Liver (tissue), 9 donors: ENCODE measurements around the gene CRELD2. TPM values are rescaled to one million over a fixed set of nuclear protein-coding genes. Genes with fewer than 3 reads are reported as not detected.

ENCODE experiments used
- DNase-seq: peaks from one replicate; pipeline ENCODE4 v3.0.0-alpha.2; 2017; ENCODE audit warnings: low spot score
- H3K27ac ChIP-seq, 2 donors: one replicate each; pipeline ENCODE4 v1.7.0; 2013; ENCODE audit warnings: inconsistent platforms in 2 of 2, low read length in 2 of 2, control low read depth in 1 of 2, low read depth in 1 of 2, mild to moderate bottlenecking in 1 of 2
- H3K27me3 ChIP-seq, 4 donors: one replicate each; pipeline versions ENCODE4 v1.6.1 to v1.7.0; 2013; ENCODE audit warnings: low read length in 3 of 4, inconsistent platforms in 1 of 4, mild to moderate bottlenecking in 1 of 4, moderate library complexity in 1 of 4; ENCODE audit not compliant: control insufficient read depth in 4 of 4, insufficient read depth in 4 of 4
- H3K36me3 ChIP-seq, 4 donors: one replicate each; pipeline versions ENCODE4 v1.6.1 to v1.7.0; 2013; ENCODE audit warnings: low read length in 3 of 4, mild to moderate bottlenecking in 3 of 4, low read depth in 1 of 4, moderate library complexity in 1 of 4; ENCODE audit not compliant: control insufficient read depth in 4 of 4, insufficient read depth in 3 of 4
- H3K4me1 ChIP-seq, 4 donors: one replicate each; pipeline versions ENCODE4 v1.6.1 to v1.7.0; 2013; ENCODE audit warnings: low read length in 3 of 4, mild to moderate bottlenecking in 3 of 4, moderate library complexity in 1 of 4; ENCODE audit not compliant: control insufficient read depth in 4 of 4, insufficient read depth in 4 of 4
- H3K4me3 ChIP-seq, 3 donors: one replicate each; pipeline versions ENCODE4 v1.6.1 to v1.7.0; 2013; ENCODE audit warnings: low read length in 3 of 3, control low read depth in 1 of 3, low read depth in 1 of 3, mild to moderate bottlenecking in 1 of 3
- H3K9ac ChIP-seq, 2 donors: one replicate each; pipeline ENCODE4 v1.7.0; 2013; ENCODE audit warnings: low read length in 2 of 2, mild to moderate bottlenecking in 2 of 2, moderate library complexity in 2 of 2, control low read depth in 1 of 2, low read depth in 1 of 2
- H3K9me3 ChIP-seq, 4 donors: one replicate each; pipeline versions ENCODE4 v1.6.1 to v1.7.0; 2013; ENCODE audit warnings: low read length in 3 of 4; ENCODE audit not compliant: control insufficient read depth in 4 of 4
- ATF3 ChIP-seq: IDR thresholded peaks from 2 replicates; pipeline ENCODE4 v1.6.1; 2016; ENCODE audit warnings: antibody characterized with exemption
- EGR1 ChIP-seq, 2 donors: IDR thresholded peaks; 2 replicates each; pipeline ENCODE4 v1.6.1; 2016 to 2018; ENCODE audit warnings: antibody characterized with exemption in 2 of 2, low read depth in 2 of 2
- FOXA1 ChIP-seq: IDR thresholded peaks from 2 replicates; pipeline ENCODE4 v1.6.1; 2016; ENCODE audit warnings: antibody characterized with exemption
- FOXA2 ChIP-seq: IDR thresholded peaks from 2 replicates; pipeline ENCODE4 v1.6.1; 2016; ENCODE audit warnings: antibody characterized with exemption
- GABPA ChIP-seq, 2 donors: IDR thresholded peaks in 1 of 2; conservative IDR thresholded peaks in 1 of 2; 2 replicates each; pipeline ENCODE4 v1.6.1; 2016; ENCODE audit warnings: antibody characterized with exemption in 2 of 2, mild to moderate bottlenecking in 1 of 2, moderate library complexity in 1 of 2
- HNF4A ChIP-seq, 2 donors: conservative IDR thresholded peaks; 2 replicates each; pipeline ENCODE4 v1.6.1; 2016; ENCODE audit warnings: antibody characterized with exemption in 2 of 2, mild to moderate bottlenecking in 2 of 2
- HNF4G ChIP-seq: IDR thresholded peaks from 2 replicates; pipeline ENCODE4 v1.6.1; 2016; ENCODE audit warnings: antibody characterized with exemption
- JUND ChIP-seq, 2 donors: IDR thresholded peaks; 2 replicates each; pipeline ENCODE4 v1.6.1; 2016; ENCODE audit warnings: antibody characterized with exemption in 2 of 2
- MAX ChIP-seq: IDR thresholded peaks from 2 replicates; pipeline ENCODE4 v1.6.1; 2016; ENCODE audit warnings: antibody characterized with exemption
- NR2F2 ChIP-seq: IDR thresholded peaks from 2 replicates; pipeline ENCODE4 v1.6.1; 2016; ENCODE audit warnings: antibody characterized with exemption
- RAD21 ChIP-seq, 2 donors: IDR thresholded peaks; 2 replicates each; pipeline ENCODE4 v1.6.1; 2016; ENCODE audit warnings: antibody characterized with exemption in 2 of 2, mild to moderate bottlenecking in 2 of 2
- RXRA ChIP-seq, 2 donors: IDR thresholded peaks; 2 replicates each; pipeline ENCODE4 v1.6.1; 2017 to 2018; ENCODE audit warnings: antibody characterized with exemption in 2 of 2, mild to moderate bottlenecking in 1 of 2
- SP1 ChIP-seq: IDR thresholded peaks from 2 replicates; pipeline ENCODE4 v1.6.1; 2018; ENCODE audit warnings: antibody characterized with exemption, mild to moderate bottlenecking
- TAF1 ChIP-seq: conservative IDR thresholded peaks from 2 replicates; pipeline ENCODE4 v1.6.1; 2016; ENCODE audit warnings: antibody characterized with exemption, mild to moderate bottlenecking
- YY1 ChIP-seq: IDR thresholded peaks from 2 replicates; pipeline ENCODE4 v1.6.1; 2016; ENCODE audit warnings: antibody characterized with exemption, mild to moderate bottlenecking
- ZBTB33 ChIP-seq: IDR thresholded peaks from 2 replicates; pipeline ENCODE4 v1.6.1; 2016; ENCODE audit warnings: antibody characterized with exemption
- WGBS: extraction: QIAGEN DNeasy Blood & Tissue Kit; methylation state at CpG from one replicate; pipeline ENCODE4 v1.1.7; 2013; 5-methylcytosine and 5-hydroxymethylcytosine counted together
- polyA plus RNA-seq, 2 donors: library from polyadenylated mRNA; stranded (reverse) in 1 of 2; unstranded in 1 of 2; fragments of 200-250 nt in 1 of 2; fragments of >200 nt in 1 of 2; fragmentation: Nextera tagmentation in 1 of 2; extraction: Ambion mirVana in 1 of 2; gene quantifications; one replicate each; pipeline versions ENCODE4 v1.2.1 to v1.2.3, GENCODE V29; 2013 to 2015
- total RNA-seq, 2 donors: library from RNA; depleted of rRNA; stranded (reverse); fragments of >200 nt; gene quantifications; one replicate each; pipeline ENCODE4 v1.2.3, GENCODE V29; 2014
- TF ChIP-seq, protein P1 (sequence below): IDR thresholded peaks from 2 replicates; pipeline ENCODE4 v1.6.1; 2016; ENCODE audit warnings: antibody characterized with exemption, mild to moderate bottlenecking
- TF ChIP-seq, protein P2 (sequence below): fragments of 150-350 bp; IDR thresholded peaks from 2 replicates; pipeline ENCODE4 v1.5.1; 2017; ENCODE audit warnings: improper control_type of control experiment, low read depth, low read length; ENCODE audit not compliant: missing input control
- donor health status: healthy.
- donor health status: healthy.
- donor health status: healthy.
- donor health status: healthy.
- donor health status: healthy.

CRELD2 gene
- total and polyA plus RNA-seq, 4 donors, result 17.2 to 98.1 (median 57.1) TPM

- WGBS, result 99% methylated on average over 2 of the region's 2 CpGs
- peaks cover 2 to 30% (median 13%) of the 10 kb centered on the region in 4 donors for H3K36me3 ChIP-seq
- H3K9ac ChIP-seq, result no peak overlapping the region
- peaks cover 0 to 3% (median 0%) of the 10 kb centered on the region in 4 donors for H3K9me3 ChIP-seq
- H3K4me3 ChIP-seq, result no peak overlapping the region
- H3K27ac ChIP-seq, result no peak overlapping the region
- H3K27me3 ChIP-seq, result no peaks in the 10 kb centered on the region
- DNase-seq, result no peak
- TF ChIP-seq TAF1 (no peak), YY1 (no peak), MAX (no peak), ZBTB33 (no peak), HNF4A (conservative IDR thresholded peaks at IDR 0.05) (no peak), FOXA1 (no peak), HNF4G (no peak), SP1 (no peak)
- TF ChIP-seq, protein P1, sequence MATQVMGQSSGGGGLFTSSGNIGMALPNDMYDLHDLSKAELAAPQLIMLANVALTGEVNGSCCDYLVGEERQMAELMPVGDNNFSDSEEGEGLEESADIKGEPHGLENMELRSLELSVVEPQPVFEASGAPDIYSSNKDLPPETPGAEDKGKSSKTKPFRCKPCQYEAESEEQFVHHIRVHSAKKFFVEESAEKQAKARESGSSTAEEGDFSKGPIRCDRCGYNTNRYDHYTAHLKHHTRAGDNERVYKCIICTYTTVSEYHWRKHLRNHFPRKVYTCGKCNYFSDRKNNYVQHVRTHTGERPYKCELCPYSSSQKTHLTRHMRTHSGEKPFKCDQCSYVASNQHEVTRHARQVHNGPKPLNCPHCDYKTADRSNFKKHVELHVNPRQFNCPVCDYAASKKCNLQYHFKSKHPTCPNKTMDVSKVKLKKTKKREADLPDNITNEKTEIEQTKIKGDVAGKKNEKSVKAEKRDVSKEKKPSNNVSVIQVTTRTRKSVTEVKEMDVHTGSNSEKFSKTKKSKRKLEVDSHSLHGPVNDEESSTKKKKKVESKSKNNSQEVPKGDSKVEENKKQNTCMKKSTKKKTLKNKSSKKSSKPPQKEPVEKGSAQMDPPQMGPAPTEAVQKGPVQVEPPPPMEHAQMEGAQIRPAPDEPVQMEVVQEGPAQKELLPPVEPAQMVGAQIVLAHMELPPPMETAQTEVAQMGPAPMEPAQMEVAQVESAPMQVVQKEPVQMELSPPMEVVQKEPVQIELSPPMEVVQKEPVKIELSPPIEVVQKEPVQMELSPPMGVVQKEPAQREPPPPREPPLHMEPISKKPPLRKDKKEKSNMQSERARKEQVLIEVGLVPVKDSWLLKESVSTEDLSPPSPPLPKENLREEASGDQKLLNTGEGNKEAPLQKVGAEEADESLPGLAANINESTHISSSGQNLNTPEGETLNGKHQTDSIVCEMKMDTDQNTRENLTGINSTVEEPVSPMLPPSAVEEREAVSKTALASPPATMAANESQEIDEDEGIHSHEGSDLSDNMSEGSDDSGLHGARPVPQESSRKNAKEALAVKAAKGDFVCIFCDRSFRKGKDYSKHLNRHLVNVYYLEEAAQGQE, result no peak
- TF ChIP-seq, protein P2, sequence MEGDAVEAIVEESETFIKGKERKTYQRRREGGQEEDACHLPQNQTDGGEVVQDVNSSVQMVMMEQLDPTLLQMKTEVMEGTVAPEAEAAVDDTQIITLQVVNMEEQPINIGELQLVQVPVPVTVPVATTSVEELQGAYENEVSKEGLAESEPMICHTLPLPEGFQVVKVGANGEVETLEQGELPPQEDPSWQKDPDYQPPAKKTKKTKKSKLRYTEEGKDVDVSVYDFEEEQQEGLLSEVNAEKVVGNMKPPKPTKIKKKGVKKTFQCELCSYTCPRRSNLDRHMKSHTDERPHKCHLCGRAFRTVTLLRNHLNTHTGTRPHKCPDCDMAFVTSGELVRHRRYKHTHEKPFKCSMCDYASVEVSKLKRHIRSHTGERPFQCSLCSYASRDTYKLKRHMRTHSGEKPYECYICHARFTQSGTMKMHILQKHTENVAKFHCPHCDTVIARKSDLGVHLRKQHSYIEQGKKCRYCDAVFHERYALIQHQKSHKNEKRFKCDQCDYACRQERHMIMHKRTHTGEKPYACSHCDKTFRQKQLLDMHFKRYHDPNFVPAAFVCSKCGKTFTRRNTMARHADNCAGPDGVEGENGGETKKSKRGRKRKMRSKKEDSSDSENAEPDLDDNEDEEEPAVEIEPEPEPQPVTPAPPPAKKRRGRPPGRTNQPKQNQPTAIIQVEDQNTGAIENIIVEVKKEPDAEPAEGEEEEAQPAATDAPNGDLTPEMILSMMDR, result no peak
- no peaks in the 10 kb centered on the region for H3K4me1 ChIP-seq
These were observed 36.6 kb upstream of the CRELD2 start for GRCh38 chr22:49881856-49882255.

DNA sequence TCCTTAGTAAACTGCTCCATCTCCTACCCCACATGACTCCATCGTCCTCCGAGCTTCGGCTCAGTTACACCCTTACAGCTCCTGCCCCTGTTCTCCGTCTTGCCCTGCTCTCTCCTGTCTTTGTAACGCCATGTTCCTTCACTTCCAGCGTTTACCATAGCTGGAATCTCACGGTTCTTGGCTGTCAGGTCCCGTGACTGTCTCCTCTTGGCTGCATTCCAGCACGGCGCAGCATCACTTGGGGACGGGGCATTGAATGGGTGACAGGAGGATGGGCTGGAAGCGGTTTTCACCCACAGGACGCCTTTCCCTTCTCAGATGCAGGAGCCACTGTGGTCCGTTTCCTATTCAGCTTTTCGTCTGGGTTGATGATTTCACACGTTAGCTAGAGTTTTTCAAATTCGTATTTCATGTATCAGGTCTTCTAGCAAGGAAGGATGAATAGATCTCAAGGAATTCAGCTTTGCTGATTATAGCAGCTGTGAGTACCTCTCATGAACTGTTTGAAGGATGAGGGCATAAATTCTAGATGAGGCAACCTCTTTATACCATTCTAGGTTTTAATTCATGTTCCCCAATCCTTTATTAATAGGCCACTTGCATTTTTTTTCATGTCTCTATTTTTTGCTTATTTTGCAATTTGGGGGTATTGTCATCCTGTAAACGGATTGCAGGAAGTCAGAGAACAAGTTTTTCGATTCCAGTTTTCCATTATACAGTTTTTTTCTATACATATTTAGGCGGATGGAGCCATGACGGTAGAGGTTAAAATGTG lies 35.7 kb upstream of the CRELD2 start:
- Histone ChIP-seq H3K27ac (no peak overlapping the region), H3K27me3 (no peaks in the 10 kb centered on the region), H3K9ac (no peak overlapping the region), H3K4me1 (no peaks in the 10 kb centered on the region), H3K4me3 (no peak overlapping the region), H3K36me3 (peaks cover 2 to 35% (median 16%) of the 10 kb centered on the region in 4 donors), H3K9me3 (peaks cover 0 to 3% (median 0%) of the 10 kb centered on the region in 4 donors)
- 92% methylated on average over 21 of the region's 21 CpGs for WGBS
- no peak for DNase-seq
- TF ChIP-seq, protein P2, result no peak
- TF ChIP-seq NR2F2, result no peak
- no peak for TF ChIP-seq YY1
- no peak for TF ChIP-seq FOXA2
- no peak for TF ChIP-seq ATF3
- TF ChIP-seq SP1, result no peak
- no peak for TF ChIP-seq GABPA (IDR thresholded peaks at IDR 0.05 in 1 of 2, conservative IDR thresholded peaks at IDR 0.05 in 1 of 2)
- TF ChIP-seq HNF4A (conservative IDR thresholded peaks at IDR 0.05), result no peak
- TF ChIP-seq MAX, result no peak
- TF ChIP-seq ZBTB33, result no peak
- TF ChIP-seq EGR1 (IDR thresholded peaks at IDR 0.05; ENCODE audit: low read depth in 2 of 2), result no peak
- no peak for TF ChIP-seq RAD21 (IDR thresholded peaks at IDR 0.05)
- TF ChIP-seq RXRA (IDR thresholded peaks at IDR 0.05), result no peak
- TF ChIP-seq JUND (IDR thresholded peaks at IDR 0.05), result no peak
